Fibroblast of skin of scalp (primary cell): Measurements from ENCODE around the gene TCAP.

Source experiments
- DNase-seq: peaks from one replicate; pipeline ENCODE4 v3.0.0-alpha.2; 2013

The TCAP gene

DNA sequence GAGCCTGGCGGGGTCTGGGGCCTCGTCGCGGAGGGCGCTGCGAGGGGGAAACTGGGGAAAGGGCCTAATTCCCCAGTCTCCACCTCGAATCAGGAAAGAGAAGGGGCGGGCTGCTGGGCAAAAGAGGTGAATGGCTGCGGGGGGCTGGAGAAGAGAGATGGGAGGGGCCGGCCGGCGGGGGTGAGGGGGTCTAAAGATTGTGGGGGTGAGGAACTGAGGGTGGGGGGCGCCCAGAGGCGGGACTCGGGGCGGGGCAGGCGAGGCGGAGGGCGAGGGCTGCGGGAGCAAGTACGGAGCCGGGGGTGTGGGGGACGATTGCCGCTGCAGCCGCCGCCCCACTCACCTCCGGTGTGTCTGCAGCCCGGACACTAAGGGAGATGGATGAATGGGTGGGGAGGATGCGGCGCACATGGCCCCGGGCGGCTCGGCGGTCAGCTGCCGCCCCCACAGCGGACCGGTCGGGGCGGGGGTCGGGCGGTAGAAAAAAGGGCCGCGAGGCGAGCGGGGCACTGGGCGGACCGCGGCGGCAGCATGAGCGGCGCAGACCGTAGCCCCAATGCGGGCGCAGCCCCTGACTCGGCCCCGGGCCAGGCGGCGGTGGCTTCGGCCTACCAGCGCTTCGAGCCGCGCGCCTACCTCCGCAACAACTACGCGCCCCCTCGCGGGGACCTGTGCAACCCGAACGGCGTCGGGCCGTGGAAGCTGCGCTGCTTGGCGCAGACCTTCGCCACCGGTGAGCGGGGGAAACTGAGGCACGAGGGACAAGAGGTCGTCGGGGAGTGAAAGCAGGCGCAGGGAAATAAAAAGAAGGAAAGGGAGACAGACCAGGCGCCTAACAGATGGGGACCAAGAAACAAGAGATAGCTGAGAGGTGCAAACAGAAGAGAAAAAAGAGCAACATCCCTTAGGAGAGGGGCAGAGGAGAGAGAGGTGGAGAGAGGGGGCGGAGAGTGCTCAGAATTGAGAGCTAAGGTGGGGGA, 3.1 kb downstream of the TCAP start, which contains the start of gene PNMT:
Gene PNMT, plus strand, starts transcription at position 509 of the 980 bp plus-strand sequence. Its CDS starts 23 bp downstream, at position 532.
- peak; percentile 34 for DNase-seq

DNA sequence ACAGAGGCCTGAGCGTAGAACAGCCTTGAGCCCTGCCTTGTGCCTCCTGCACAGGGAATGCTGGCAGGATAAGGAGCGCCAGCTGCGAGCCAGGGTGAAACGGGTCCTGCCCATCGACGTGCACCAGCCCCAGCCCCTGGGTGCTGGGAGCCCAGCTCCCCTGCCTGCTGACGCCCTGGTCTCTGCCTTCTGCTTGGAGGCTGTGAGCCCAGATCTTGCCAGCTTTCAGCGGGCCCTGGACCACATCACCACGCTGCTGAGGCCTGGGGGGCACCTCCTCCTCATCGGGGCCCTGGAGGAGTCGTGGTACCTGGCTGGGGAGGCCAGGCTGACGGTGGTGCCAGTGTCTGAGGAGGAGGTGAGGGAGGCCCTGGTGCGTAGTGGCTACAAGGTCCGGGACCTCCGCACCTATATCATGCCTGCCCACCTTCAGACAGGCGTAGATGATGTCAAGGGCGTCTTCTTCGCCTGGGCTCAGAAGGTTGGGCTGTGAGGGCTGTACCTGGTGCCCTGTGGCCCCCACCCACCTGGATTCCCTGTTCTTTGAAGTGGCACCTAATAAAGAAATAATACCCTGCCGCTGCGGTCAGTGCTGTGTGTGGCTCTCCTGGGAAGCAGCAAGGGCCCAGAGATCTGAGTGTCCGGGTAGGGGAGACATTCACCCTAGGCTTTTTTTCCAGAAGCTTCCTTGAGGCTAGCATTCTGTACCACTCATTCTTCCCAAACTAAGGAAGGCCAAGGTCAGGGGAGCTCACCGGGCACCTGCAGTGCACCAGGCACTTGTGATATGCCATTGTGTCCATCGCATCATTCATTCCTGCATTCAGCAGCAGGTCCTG, 5.0 kb downstream of the TCAP start:
- DNase-seq, result no peak

DNA sequence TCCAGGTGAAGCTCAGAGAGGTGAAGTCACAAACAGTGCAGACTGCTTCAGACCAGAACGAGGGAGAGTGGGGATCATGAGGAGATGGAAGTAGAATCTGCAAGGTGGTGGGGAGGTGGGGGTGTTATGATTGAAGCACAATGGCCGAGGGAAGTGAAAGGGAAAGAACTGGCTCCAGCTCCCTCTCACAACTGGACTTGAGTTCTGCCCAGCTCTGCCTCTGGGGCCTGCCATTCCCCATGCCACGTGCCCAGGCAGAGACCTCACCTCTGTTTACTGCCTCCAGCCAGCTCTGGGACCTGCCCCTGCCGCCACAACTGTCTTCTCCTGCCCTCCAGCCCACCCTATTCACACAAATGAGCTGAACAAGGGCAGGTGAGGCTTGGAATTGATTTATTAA, 5.6 kb downstream of the TCAP start:
- DNase-seq, result no peak

DNA sequence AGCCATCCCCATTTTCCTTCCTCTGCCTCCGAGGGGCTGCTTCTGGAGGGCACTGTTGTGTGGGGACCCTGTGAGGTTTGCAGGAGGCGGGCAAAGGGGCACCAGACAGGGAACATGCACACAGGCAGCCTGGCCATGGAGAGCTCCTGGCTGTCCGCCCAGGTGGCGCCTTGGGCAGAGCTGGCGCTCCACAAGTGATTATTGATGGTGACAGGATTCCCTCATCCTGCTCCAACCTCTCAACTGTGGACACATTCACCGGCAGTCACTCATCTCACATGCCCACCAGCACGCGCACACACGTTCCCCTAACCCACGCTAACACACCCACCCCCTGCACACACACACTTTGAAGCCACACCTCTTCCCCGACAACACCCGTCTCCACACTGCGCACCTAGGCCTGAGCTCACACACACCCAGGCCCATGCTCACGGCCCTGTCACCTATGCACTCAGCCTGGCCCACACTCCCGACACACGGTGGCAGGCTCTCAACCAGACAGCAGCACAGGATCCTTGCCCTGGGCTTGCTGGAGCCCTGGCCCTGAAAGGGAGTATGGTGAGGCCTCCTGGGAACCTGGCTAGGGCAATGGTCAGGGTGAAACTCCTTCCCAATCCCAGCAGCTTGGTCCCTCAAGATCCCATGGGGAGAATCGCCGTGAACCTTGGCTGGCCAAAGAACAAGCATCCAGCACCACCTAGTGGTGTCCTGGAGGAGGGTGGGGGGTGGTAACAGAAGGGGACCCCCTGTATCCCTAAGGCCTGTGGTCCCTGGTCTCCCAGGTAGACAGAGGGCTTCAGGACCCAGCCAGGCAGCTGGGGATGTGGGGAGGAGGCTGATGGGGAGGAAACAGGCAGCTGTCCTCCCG, 6.7 kb downstream of the TCAP start:
- DNase-seq, result peak; percentile 37

DNA sequence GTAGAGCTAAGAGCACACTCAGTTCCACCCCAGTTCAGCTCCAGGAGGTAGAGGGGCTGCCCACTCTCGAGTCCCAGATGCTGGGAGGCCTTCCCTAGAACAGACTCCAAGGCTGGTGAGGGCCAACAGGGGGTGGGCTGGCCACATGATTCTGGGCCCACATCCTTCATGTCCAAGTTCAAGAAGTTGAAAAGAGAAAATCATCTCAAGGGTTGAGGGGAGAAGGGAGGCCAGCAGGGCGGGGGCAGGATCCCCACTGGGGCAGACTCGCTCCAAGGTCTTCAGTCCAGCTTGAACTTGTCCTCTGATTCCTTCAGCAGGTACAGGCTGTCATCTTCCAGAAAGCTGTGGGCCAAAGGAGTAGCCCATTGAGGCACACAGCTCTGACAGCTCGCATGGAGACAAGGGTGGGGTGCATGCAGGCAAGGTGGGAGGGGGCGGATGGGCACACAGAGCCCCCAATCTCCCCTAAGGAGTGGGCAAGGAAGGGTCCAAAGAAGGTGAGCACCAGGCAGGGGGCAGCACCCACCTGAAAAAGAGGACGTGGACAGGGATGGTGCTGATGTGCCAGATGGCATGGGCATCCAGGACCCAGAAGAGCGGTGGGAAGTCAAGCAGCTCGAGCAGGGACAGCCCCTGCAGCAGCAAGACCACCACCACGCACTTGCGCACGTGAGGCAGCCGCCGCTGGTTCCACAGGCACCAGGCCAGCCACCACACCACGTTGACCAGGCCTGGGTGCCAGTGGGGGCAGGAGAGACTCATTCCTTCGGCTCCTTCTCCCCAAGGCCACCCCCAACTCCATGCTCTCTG, 7.6 kb downstream of the TCAP start:
- no peak for DNase-seq

DNA sequence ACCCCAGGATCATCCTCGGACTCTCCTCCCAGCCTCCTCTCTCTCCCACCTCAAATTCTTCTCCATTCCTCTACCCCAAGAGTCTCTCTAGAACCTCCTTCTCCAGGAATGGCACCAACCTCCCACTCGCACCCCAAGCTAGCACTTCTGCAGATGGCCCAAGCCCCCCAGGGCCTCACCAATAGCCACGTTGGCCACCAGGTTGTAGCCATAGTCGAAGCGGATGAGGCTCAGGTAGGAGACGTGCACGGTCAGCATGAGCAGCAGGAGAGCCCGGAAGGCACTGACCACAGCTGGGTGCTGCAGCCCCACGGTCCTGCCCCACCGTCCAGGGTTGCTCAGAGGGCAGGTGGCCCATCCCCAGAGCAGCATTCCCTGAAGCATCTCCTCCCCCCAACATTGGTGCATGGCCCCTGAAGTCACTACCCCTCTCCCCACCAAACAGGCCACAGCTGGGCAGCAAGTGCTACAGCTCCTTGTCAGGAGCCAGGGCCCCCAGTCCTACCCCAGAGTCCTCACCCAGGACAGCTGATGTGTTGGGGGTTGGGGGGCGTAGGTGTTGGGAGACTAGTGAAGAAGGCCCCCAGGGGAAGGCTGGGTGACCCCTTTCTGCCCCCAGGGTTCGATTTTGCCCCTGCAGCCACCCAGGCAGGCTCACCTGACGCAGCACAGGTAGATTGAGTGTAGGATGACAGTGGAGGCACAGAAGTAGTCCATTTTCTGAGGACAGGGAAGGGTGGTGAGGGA, 8.4 kb downstream of the TCAP start:
- DNase-seq, result no peak

DNA sequence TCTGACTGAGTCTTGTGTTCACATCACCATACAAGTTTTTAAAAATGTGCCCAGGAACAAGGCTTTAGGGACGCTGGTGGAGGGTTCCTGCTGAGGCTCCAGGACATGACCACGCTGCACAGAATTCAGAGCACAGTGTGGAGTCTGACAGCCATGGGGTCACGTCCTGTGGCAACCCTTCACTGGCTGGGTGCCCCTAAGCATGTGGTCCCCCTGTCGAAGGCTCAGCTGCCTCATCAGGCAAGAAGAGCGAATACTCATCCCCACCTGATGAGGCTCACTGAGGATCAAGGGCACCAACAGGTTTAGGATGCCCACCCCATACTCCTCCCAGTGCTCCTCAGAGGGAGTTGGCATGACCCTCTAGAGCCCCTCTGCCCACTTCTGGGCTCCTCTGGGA, 9.0 kb downstream of the TCAP start:
- DNase-seq, result no peak

DNA sequence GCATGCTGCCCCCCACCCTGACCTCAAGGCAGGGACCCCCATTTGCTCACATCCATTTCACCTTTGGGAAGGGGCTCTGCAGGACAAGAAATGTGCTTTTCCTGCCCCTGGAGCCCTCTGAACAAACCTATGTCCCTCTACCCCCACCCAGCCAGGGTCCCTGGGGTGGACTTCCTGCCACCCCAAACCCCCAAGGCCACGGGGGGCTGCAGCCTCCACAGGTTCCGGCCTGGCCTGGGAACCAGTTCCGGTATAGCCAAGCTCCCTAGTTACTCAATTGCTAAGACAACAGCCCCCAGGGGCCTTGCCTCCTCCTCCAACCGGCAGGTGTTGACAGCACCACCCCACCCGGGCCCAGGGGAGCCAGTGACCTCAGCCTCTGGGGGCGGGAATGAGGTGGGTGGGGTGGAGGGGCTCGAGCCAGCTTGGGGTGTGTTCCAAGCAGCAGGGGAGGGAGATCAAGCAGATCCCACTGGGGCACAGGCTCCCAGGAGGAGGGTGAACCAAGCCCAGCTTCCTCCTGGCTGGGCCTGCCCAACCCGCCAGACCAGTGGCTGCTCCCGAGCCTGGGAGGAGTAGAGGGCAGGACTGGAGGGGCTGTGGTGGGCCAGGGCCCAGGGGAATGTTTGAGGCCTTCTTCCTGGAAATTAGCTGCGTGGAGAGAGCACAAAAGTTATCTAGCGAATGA, 9.7 kb downstream of the TCAP start:
- peak; percentile 16 for DNase-seq

DNA sequence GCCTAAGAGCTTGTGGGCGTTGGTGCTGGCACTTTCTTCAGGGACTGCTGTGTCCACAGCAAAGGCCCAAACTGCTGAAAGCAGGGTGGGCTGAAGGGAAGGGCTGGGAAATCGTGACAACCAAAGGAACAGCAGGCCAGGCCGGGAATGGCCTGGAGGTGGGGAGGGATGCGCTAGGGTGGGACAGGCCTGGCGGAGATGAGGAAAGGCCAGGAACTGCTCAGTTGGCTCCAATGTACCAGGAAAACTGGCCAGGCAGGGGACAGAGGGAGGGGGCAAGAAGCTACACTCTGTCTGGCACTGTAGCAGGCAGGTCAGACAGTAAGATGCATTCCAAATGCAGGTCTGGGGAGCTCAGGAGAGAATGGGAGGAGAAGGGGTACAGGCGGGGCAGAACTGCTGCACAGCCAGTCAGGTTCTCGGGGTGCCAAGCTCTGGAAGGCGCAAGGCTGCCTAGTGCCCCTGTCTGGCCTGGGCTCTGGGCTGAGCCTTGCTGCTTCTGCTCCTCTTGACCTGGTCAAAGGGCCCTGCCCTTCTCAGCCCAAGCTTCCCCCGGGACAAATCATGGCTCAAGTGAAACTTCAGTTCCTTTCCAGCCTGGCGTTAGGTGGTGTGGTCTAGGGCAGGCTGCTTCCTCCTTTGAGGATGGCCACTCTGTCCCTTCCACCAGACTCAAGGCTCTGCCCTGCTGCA, 10.4 kb downstream of the TCAP start:
- DNase-seq, result no peak

DNA sequence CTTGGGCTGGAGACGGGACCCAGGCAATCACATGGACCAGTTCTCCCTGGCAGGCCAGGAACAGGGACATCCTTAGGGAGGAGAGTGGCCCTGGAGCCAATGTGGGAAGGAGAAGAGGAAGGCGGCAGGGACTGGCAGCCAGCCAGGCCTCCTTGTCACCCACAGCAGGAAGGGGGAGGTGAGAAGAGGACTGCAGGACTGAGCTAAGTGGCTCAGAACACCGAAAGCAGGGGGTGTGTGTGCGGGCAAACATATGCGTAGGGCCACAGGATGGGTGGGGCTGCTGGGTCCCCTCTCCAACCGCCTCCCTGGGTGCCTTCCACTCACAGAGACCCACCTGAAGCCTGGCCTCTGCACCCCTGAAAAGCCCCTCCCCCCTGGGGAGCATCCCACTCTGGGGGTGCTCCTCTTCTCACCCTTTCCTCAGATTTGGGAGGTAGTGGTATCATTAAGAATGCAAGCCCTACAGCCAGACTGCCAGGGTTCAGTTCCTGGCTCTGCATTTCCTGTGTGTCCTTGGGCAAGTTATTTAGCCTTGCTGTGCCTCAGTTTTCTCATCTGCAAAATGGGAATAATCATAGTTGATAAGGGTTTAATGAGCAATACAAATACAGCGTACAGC, 11.2 kb downstream of the TCAP start:
- peak; percentile 42 for DNase-seq

DNA sequence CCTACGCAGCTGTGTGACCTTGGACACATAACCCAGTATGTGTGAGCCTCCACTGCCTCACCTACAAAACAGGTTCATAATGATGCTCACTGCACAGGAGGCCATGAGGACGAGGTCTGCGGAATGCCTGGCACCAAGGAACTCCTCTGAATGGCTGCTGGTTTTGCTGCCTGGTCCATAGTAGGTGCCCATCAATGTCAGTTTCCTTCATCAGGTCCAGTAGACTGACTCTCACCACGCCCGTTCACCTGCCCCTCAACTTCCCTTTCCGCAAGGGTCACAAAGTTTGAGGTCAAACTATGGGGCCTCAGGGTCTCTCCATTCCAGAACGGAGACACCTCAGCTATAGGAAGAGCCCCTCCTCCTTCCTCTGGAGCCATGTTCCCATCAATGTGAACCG, 11.9 kb downstream of the TCAP start:
- no peak for DNase-seq

DNA sequence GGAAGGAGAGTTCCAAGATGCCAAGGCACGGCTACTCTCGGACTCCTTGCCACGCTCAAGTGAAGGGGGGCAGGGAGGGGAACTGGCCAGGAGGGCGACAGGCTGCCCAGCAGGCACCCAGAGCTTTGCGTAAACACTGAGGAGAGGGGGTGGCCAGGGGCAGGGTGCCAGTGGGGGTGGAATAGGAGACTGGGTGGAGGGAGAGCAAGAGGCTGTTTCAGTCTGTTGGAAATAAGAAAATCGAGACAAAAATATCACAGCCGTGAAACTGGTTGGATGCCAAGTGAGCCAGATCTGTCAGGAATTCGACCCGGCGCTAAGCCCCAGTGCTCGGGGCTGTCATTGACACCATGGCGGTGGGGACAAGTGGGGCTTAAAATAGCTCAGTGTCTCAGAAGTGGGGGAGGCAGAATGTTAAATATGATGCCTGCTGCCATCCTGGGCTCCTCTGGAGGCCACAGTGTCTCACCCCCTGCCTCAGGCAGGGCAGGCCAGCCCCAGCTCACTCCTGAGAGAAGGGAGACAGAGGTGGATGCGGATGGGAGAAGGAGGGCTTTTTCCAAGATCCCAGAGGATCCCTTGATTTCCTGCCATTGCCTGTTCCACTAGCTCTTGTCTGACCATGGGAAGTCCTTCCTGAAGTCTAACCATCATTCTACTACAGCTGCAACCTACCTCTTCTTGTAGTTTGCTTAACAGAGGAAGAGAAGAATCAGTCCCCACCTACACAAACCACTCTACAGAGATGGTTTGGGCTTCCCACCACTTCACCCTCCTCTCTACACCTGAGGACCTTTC, 12.6 kb downstream of the TCAP start:
- DNase-seq, result peak; percentile 60

DNA sequence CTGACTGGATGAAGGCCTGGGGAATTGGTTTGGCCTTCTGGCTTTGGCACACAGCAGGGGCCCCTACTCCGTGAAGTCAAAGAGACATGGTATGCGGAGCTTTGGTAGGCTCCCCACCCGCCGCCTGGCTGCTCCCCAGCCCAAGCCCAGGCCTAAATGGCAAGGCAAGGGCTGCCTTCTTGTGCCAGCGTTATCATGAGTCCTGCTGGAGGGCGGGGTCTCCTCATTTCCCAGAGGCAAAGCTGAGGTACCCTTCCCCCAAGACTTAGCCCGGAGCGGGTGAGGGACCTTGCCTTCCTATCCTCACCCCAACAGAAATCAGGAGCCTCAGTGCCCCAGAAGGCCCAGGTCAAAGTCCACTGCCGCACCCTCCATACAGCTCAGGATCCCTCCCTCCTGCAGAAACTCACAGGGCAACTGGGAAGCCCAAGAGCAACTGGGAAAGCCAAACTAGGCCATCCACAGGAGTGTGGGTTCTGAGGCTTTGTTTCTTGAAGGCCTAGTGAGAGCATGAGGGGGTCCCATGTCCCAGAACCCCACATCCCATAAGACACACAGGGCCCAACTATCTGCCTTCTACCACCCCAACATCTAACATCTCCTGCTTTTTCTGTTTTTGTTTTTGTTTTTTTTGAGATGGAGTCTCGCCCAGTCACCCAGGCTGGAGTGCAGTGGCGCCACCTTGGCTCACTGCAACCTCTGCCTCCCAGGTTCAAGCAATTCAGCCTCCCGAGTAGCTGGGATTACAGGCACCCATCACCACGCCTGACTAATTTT, 13.4 kb downstream of the TCAP start:
- DNase-seq, result no peak

DNA sequence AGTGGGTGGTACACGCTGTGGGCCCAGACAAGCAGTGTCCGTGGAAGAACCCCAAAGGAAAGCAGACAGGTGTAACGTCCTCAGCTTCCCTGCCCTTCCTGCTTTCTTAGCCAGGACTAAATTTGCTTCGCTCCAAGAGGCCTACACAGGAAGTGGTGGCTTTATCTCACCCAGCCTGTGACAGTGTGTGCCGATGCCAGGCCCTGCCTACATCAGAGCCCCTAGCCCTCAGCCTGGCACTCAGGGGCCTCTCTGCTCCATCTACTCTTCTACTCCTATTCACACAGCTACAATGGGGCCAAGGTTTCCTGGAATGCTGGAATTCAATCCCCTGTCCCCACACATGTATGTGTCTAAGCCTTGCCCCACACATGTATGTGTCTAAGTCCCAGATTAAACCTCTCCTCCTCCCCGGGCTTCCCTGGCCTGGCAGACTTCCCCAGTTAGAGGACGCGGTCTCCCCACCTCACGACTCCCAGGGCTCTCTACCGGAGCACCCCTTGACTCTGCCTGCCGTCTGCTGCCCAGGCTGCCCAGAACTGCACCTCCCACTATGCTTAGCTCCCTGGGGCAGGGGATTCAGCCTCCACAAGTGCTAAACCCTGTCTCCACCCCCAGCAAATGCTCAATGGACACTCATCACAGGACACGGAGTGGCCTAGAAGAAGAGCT, 14.5 kb downstream of the TCAP start:
- DNase-seq, result no peak

DNA sequence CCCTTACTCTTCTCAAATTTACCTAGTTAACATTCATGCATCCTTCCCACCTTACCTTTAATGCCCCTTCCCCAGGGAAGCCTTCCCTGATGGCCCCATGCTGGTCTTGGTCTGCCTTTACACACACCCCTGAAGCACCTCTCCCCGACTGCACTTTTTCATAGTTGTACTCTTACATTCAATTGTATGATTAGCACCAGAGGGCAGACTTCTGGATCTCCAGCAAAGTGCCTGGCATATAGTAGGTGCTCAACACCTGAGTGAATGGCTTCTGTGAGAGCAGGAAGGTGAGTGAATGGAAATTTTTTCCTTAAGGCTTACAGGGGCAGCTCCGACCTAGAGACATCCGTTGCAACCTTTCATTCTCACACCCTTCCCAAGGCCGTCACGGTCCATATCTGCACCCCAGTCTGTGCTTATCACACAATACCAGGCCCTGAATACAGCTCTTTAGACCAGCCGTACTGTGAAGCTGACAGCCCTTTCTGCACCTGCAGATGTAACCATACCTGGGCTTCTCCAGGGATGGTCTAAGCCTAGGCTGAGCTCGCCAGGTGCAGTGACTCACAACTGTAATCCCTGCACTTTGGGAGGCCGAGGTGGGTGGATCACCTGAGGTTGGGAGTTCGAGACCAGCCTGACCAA, 18.3 kb downstream of the TCAP start:
- DNase-seq, result no peak
